ENCODE data around the gene AIG1.

AIG1 gene

GRCh38 chr6:143093290-143093689, 32.6 kb downstream of the AIG1 start:
- H3K27me3 Mint-ChIP-seq: no peaks in the 10 kb centered on the region
- no peak overlapping the region for H3K4me3 Mint-ChIP-seq
- H3K9me3 Mint-ChIP-seq: no peaks in the 10 kb centered on the region
- no peaks in the 10 kb centered on the region for H3K36me3 Mint-ChIP-seq
- peaks cover 0 to 5% of the 10 kb centered on the region in 2 donors for H3K4me1 Mint-ChIP-seq
- H3K27ac Mint-ChIP-seq: no peak overlapping the region
- ATAC-seq (replicated peaks) (no peak), DNase-seq (no peak)

GRCh38 chr6:143096403-143096802, 35.7 kb downstream of the AIG1 start:
- H3K4me3 Mint-ChIP-seq: no peak overlapping the region
- H3K36me3 Mint-ChIP-seq: no peaks in the 10 kb centered on the region
- H3K4me1 Mint-ChIP-seq: peaks cover 0 to 5% of the 10 kb centered on the region in 2 donors
- DNase-seq (no peak), ATAC-seq (replicated peaks) (no peak)
- H3K9me3 Mint-ChIP-seq: no peaks in the 10 kb centered on the region
- no peaks in the 10 kb centered on the region for H3K27me3 Mint-ChIP-seq
- no peak overlapping the region for H3K27ac Mint-ChIP-seq

GRCh38 chr6:143097224-143097795, 36.6 kb downstream of the AIG1 start:
- Mint-ChIP-seq H3K4me1 (peaks cover 0 to 5% of the 10 kb centered on the region in 2 donors), H3K36me3 (no peaks in the 10 kb centered on the region), H3K27me3 (no peaks in the 10 kb centered on the region), H3K4me3 (no peak overlapping the region), H3K9me3 (no peaks in the 10 kb centered on the region), H3K27ac (no peak overlapping the region)
- ATAC-seq (replicated peaks): peak; percentile 22 to 35
- no peak for DNase-seq

GRCh38 chr6:143098054-143098671, 37.5 kb downstream of the AIG1 start:
- Mint-ChIP-seq H3K9me3 (no peaks in the 10 kb centered on the region), H3K4me3 (no peak overlapping the region), H3K27ac (no peak overlapping the region), H3K4me1 (peaks cover 0 to 5% of the 10 kb centered on the region in 2 donors), H3K36me3 (no peaks in the 10 kb centered on the region), H3K27me3 (no peaks in the 10 kb centered on the region)
- no peak for DNase-seq
- peak; percentile 94 to 96 for ATAC-seq (replicated peaks)

- H3K27ac Mint-ChIP-seq: no peak overlapping the region
- DNase-seq (no peak), ATAC-seq (replicated peaks) (no peak)
- H3K36me3 Mint-ChIP-seq: peaks cover 0 to 4% of the 10 kb centered on the region in 2 donors
- H3K27me3 Mint-ChIP-seq: no peaks in the 10 kb centered on the region
- H3K9me3 Mint-ChIP-seq: no peaks in the 10 kb centered on the region
- H3K4me3 Mint-ChIP-seq: no peak overlapping the region
- H3K4me1 Mint-ChIP-seq: peaks cover 2 to 14% of the 10 kb centered on the region in 2 donors
Observed at GRCh38 chr6:143099647-143100046, 39.0 kb downstream of the AIG1 start.

GRCh38 chr6:143100429-143100828, 39.7 kb downstream of the AIG1 start:
- no peak overlapping the region for H3K27ac Mint-ChIP-seq
- H3K27me3 Mint-ChIP-seq: no peaks in the 10 kb centered on the region
- DNase-seq (no peak), ATAC-seq (replicated peaks) (no peak)
- no peaks in the 10 kb centered on the region for H3K9me3 Mint-ChIP-seq
- no peak overlapping the region for H3K4me3 Mint-ChIP-seq
- H3K4me1 Mint-ChIP-seq: peaks cover 2 to 10% of the 10 kb centered on the region in 2 donors
- peaks cover 0 to 4% of the 10 kb centered on the region in 2 donors for H3K36me3 Mint-ChIP-seq

- H3K27ac Mint-ChIP-seq: peak overlapping the region; percentile 48
- DNase-seq: no peak
- no peaks in the 10 kb centered on the region for H3K27me3 Mint-ChIP-seq
- no peaks in the 10 kb centered on the region for H3K9me3 Mint-ChIP-seq
- peak overlapping the region; percentile 3 to 30 for H3K4me3 Mint-ChIP-seq
- peaks cover 0 to 4% of the 10 kb centered on the region in 2 donors for H3K36me3 Mint-ChIP-seq
- peaks cover 2 to 10% of the 10 kb centered on the region in 2 donors for H3K4me1 Mint-ChIP-seq
- peak; percentile 90 to 95 for ATAC-seq (replicated peaks)
Observed at GRCh38 chr6:143103916-143104315, 43.2 kb downstream of the AIG1 start.

- no peak overlapping the region for H3K4me3 Mint-ChIP-seq
- DNase-seq: no peak
- no peak overlapping the region for H3K27ac Mint-ChIP-seq
- peaks cover 10 to 27% of the 10 kb centered on the region in 2 donors for H3K4me1 Mint-ChIP-seq
- ATAC-seq (replicated peaks): no peak
- no peaks in the 10 kb centered on the region for H3K27me3 Mint-ChIP-seq
- H3K9me3 Mint-ChIP-seq: no peaks in the 10 kb centered on the region
- H3K36me3 Mint-ChIP-seq: peaks cover 2 to 4% of the 10 kb centered on the region in 2 donors
Observed at GRCh38 chr6:143107440-143107839, 46.8 kb downstream of the AIG1 start.

- DNase-seq: no peak
- H3K4me1 Mint-ChIP-seq: peaks cover 10 to 27% of the 10 kb centered on the region in 2 donors
- H3K36me3 Mint-ChIP-seq: peaks cover 2 to 4% of the 10 kb centered on the region in 2 donors
- H3K27me3 Mint-ChIP-seq: no peaks in the 10 kb centered on the region
- no peak overlapping the region for H3K27ac Mint-ChIP-seq
- no peak for ATAC-seq (replicated peaks)
- no peaks in the 10 kb centered on the region for H3K9me3 Mint-ChIP-seq
- no peak overlapping the region for H3K4me3 Mint-ChIP-seq
Observed at GRCh38 chr6:143107911-143108761, 47.4 kb downstream of the AIG1 start.

GRCh38 chr6:143109196-143109595, 48.5 kb downstream of the AIG1 start:
- ATAC-seq (replicated peaks) (no peak), DNase-seq (no peak)
- H3K27me3 Mint-ChIP-seq: no peaks in the 10 kb centered on the region
- H3K27ac Mint-ChIP-seq: no peak overlapping the region
- peaks cover 0 to 2% of the 10 kb centered on the region in 2 donors for H3K36me3 Mint-ChIP-seq
- peaks cover 8 to 20% of the 10 kb centered on the region in 2 donors for H3K4me1 Mint-ChIP-seq
- H3K9me3 Mint-ChIP-seq: no peaks in the 10 kb centered on the region
- no peak overlapping the region for H3K4me3 Mint-ChIP-seq

GRCh38 chr6:143110572-143110971, 49.9 kb downstream of the AIG1 start:
- Mint-ChIP-seq H3K4me3 (no peak overlapping the region), H3K27me3 (no peaks in the 10 kb centered on the region), H3K36me3 (peaks cover 0 to 2% of the 10 kb centered on the region in 2 donors), H3K9me3 (no peaks in the 10 kb centered on the region), H3K27ac (no peak overlapping the region), H3K4me1 (peaks cover 8 to 17% of the 10 kb centered on the region in 2 donors)
- no peak for ATAC-seq (replicated peaks)
- DNase-seq: no peak

GRCh38 chr6:143110996-143111395, 50.3 kb downstream of the AIG1 start:
- Mint-ChIP-seq H3K4me1 (peaks cover 8 to 17% of the 10 kb centered on the region in 2 donors), H3K36me3 (peaks cover 0 to 2% of the 10 kb centered on the region in 2 donors), H3K9me3 (no peaks in the 10 kb centered on the region), H3K4me3 (no peak overlapping the region), H3K27me3 (no peaks in the 10 kb centered on the region), H3K27ac (no peak overlapping the region)
- DNase-seq (no peak), ATAC-seq (replicated peaks) (no peak)

- DNase-seq (no peak), ATAC-seq (replicated peaks) (no peak)
- Mint-ChIP-seq H3K27me3 (no peaks in the 10 kb centered on the region), H3K9me3 (no peaks in the 10 kb centered on the region), H3K36me3 (peaks cover 0 to 2% of the 10 kb centered on the region in 2 donors), H3K4me3 (no peak overlapping the region), H3K4me1 (peaks cover 9 to 17% of the 10 kb centered on the region in 2 donors), H3K27ac (no peak overlapping the region)
Observed at GRCh38 chr6:143111443-143111842, 50.8 kb downstream of the AIG1 start.

GRCh38 chr6:143112084-143112768, 51.5 kb downstream of the AIG1 start:
- peak; percentile 36 to 46 for ATAC-seq (replicated peaks)
- peaks cover 2 to 3% of the 10 kb centered on the region in 2 donors for H3K36me3 Mint-ChIP-seq

More at GRCh38 chr6:143112084-143112768, 51.5 kb downstream of the AIG1 start:
- no peak for DNase-seq
- Mint-ChIP-seq H3K27me3 (no peaks in the 10 kb centered on the region), H3K27ac (no peak overlapping the region), H3K4me1 (peaks cover 14 to 22% of the 10 kb centered on the region in 2 donors), H3K4me3 (no peak overlapping the region), H3K9me3 (no peaks in the 10 kb centered on the region)
